ENCODE results near the gene VAPA.

VAPA gene

DNA sequence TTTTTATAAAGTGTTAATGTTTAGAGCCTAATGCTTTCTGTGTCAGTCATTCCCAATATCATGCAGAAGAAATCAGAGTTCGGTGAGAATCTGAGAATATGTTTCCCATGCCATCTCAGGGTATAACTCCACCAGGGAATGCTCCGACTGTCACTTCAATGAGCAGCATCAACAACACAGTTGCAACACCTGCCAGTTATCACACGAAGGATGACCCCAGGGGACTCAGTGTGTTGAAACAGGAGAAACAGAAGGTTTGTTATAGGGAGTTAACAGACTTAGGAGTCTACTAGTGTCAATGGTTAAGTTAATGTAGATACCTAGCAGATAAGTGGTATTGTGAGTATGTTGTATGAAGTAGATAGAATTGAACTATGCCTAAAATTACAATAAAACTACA lies 31.0 kb downstream of the VAPA start:
- peak; percentile 41 for DNase-seq

GRCh38 chr18:9946831-9947230 lies 33.0 kb downstream of the VAPA start:
- no peak for DNase-seq

- DNase-seq = no peak
These were observed 33.4 kb downstream of the VAPA start for GRCh38 chr18:9947248-9947647.

DNA sequence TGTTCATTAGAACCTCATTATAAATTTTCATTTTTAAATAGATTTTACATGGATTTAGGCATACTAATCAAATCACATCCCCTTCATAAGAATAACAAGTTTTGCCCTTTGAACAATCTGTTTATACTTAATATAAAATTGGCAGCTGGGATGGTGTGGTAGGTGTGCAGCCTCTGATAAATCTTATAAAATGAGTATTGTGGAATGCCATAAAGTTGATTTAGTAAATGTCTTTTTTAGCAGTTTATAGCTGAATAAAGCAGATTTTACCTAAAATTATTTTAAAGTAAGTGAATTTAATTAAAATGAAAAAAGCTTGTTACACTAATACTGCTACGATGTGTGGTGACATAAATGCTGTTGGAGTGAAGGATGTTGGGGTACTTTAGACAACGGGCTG lies 35.5 kb downstream of the VAPA start:
- no peak for DNase-seq

DNA sequence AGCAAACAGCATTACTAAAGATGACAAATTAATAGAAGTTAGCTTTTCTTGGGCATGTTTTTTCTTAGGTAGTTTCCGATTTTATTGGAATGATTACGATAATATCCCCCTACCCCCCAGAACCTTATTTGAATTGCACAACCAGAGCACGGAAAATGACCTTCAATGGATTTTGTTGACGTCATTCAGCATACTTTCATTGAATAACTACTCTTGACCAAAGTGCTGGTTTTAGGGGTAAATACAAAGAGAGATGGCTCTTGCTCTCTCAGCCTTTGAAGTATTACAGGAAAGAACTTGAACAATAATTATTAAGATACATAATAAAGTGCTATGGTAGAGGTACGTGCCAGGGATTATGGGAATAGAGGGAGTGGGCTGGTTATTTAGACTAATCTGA lies 36.0 kb downstream of the VAPA start:
- no peak for DNase-seq

GRCh38 chr18:9950289-9951016 lies 36.6 kb downstream of the VAPA start:
- DNase-seq = no peak

DNA sequence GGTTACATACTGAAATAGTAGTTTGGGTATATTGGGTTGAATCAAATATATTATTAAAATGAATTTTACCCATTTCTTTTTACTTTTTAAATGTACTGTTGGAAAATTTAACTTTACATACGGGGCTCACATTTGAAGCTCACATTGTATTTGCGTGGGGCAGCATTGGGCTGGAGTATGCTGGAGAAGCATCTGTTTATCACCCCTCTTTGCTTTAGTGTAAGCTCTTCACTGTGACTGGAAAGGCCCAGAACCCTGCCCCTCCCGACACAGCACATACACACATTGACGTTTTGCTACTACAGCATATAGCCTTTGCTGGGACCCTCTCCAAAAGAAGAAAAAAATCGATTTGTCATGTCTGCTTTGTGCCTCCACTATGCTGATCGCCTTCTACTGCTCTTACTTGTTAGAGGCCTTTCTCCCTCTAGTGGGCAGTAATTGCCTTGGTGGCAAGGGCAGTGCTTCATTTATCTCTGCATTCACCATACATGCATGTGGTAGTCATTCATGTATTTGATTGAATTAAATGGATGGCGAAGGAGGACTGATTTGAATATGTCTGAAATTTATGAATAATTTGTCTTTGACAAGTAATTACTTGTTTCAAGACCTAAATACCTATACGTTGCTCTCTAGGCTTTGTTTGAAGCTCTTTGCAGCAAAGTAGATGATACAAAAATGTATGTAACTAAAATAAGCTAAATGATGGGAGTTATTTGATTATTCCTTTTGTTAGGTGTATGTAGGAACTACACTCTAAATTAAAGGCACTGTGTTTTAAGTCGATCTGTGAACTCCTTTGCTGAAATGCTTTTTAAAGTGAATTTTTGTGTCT lies 37.4 kb downstream of the VAPA start:
- peak; percentile 61 for DNase-seq

- no peak for DNase-seq
These were observed 39.0 kb downstream of the VAPA start for GRCh38 chr18:9952633-9953416.

DNA sequence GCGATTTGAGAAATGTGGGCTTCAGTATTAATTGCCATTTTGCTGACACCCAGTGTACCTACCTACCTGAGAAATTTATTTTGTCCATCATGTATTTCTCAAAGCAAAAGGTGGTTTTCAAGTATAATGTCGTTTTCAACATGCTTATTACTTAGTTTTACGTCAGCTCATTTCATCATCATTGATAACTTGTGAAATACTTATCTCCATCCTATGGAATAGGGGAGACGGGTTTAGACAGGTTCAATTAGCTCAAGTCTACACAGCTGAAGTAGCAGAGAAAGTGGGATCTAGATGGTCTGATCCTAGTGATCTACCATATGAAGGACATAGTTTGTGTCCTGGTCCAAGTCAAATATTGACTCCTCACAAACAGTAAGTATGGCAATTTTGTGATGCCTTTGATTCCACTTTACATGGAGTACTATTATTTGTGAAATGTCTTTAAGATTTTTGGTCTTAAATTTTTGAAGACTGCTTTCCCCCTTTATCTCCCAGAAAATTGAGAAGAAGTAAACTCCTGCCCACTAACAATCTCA lies 45.1 kb downstream of the VAPA start:
- DNase-seq = no peak

DNA sequence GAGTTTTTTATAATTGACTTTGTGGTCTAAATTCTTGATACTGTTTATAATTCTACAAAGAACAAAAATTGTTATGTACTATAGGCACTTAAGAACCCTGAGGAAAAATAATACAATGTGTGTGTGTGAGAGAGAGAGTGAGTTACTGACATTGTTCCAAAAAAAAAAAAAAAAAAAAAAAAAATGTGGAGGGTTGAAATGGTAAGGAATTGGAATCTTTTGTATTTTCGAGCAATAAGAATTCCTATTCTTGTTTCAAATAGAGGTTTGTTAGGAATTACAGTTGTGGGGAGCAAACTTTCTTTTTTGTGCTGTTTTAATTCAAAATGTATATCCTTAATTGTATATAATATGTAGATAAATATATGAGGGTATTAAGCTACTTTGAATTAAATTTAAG lies 45.7 kb downstream of the VAPA start:
- DNase-seq = no peak

DNA sequence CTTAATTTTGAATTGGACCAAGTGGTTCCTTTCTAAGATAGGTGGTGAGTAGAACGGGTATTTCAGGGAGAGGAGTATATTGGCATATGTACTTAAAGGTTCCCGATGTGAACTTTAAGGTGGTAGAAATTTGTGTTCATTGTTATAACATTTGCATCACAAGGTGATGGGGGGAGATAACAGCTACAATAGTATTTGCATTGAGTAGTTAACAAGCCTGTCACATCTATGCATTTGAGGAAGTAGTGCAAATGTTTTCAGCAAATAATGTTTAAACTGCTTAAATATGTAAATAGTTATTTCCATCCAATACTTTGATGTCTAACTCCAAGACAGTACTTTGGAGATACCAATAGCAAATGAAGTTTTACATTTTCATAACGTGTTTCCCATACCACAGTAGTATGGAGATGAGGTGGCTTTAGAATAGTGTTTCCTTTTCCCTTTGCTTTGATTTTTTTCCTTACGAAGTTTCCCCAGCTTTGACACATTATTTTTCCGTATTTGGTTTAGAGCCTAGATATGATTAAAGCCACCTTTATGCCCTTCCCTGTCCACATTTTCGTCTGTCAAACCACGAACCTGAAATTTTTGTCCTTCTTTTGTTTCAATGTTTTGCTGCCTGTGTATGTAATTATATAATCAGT lies 46.6 kb downstream of the VAPA start:
- DNase-seq = no peak

DNA sequence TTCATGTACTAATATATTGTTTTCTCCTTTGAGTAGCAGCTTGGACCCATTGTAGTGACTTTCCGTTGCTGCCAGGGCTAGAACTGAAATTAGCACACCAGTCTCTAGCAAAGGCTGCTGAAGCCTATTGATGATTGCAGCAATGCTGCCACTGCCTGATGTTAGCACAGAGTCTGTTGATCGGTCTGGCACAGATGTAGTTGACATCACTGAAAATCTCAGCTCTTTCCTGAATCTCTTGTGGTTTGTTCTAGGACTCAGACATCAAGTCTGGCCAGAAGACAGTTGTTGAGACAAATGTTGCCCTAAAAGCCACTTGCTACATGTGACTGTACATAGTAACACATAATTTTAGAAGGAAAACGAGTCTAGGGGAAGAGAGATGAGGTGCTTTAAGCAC lies 47.2 kb downstream of the VAPA start:
- no peak for DNase-seq

GRCh38 chr18:9965711-9966624 lies 52.2 kb downstream of the VAPA start:
- no peak for DNase-seq

DNA sequence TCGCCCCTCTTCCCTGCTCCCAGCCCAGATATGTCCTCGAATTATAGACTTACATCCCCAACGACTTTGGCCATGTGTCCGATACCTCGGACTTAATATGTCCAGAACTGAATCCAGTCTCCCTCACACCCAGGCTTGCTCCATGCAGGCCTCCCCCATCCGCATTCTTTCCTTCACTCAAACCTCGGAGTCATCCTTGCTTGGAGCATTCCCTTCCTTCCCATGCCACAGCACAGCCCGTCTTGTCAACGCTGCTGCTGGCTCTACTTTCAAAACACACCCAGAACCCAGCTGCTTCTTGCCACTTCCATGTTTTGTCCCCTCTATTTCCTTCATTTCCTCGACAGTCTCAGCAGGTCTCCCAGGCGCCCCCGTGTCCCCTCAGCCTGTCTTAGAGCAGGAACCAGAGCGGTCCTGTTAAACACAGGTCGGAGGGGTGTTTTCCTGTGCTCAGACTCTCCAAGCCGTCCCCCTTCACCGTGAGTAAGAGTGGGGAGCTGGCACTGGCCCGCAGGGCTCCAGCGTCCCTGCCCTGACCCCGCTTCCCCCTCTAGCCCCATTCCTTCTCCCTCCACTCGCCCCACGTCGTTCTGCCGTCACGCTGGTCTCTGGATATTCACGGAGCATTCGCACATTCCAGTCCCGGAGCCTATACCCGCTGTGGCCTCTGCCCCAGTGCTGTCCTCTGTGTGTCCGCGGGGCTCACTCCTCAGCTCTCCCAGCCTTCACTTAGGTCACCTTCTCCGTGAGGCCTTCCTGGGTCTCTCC lies 54.4 kb downstream of the VAPA start:
- no peak for DNase-seq

DNA sequence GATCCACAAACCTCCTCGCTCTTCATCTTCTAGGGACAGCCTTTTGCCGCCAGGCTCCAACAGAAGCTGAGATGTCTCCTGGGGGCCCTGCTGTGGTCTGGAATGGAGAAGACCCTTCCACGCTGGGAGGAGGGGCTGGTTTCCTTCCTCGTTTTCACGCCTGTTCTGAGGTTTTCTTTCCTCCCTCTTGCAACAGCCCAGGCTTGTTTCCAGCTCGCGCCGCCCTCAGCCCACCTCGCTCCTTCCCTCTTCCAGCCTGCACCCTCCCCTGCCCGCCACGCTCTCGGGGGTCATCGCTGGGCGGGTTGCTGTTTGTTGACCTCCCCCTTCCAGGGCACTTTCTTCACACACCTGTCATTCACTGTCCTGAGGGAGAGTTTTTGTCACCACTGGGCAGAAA lies 55.4 kb downstream of the VAPA start:
- no peak for DNase-seq

DNA sequence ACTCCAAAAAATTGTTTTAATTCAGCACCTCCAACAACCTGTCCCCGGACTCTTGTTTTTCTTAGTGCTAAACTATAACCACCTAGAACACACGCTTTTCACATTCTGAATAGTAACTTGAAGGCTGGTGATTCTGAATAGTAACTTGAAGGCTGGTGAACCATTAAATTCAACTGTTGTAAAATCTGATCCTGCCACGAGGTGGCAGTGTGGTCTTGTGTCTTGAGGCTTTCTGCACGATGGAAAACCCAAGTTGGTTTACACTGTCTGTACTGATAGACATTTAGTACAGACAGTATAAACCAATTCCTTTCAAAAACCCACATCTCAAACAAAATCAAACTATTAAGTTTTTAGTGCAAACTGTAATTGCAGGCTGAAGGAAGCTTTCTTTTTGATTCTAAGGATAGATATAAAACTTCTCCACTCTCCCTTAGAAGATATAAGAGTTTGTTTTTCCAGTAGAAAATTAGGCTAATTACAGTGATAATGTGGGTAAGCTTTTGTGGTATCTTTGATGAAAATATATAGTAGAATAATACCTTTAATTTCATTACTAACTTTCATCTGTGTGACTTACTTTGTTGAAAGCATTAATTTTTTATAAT lies 57.6 kb downstream of the VAPA start:
- DNase-seq = peak; percentile 88

DNA sequence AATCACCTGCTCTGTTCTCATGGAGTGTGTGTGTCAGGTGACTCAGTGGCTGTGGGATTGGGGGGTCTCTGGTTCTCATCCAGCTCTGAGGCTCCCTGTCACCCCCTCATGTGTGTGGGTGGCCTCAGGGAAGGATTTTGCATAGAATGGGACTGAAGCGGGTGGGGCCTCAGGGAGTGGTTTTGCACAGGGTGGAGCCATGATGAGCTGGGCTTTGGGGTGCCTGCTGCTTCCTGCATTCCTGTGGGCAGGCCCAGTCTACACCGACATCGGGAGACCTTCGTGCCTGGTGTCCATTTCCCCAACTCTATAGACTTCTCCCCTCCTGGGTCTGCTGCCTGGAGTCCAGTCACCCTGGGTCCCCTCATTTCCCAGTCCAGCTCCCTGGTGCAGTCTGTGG lies 59.7 kb downstream of the VAPA start:
- no peak for DNase-seq

DNA sequence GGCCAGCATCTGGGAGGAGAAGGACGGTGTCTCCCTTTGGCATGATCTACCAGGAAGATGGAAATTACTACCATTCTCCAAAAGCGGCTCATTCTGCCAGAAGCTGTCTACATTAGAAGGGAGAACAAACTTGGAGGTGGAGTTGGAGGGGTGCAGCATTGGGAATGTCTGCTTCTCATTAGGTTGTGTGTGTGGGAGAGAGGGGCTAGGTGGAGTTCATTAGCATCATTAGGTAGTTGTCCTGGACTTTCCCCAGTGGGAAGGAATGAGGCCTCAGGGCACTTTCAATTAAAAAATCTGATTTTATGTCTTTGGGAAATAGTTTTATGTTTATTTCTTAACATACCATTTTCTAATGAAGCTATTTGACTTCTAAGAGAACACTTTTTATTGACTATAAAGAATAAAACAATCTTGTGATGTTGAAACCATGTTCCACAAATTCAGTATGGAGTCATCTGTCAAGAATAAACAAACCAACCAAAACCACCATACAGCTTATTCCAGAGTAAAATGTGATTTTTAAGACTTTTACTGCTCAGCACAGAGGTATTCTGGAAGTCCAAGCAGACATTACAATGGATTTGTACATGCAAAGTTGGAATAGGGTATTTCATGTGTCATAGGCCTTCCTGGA lies 60.6 kb downstream of the VAPA start:
- no peak for DNase-seq

DNA sequence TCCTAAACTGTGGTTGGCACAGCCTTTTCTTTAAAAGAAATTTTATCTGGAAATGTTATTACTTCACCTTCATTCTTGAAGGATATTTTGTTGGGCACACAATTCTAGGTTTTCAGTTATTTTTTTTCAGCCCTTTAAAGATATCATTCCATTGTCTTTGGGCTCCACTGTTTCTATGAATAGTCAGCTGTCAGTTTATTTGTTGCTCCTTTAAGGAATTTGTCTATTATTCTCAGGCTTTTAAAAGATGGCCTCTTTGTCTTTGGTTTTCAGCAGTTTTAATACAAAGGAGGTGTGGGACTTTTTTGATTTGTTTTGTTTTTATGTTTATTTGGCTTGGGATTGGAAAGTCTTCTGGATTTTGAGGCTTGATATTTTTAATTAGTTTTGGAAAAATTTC lies 61.8 kb downstream of the VAPA start:
- DNase-seq = no peak

DNA sequence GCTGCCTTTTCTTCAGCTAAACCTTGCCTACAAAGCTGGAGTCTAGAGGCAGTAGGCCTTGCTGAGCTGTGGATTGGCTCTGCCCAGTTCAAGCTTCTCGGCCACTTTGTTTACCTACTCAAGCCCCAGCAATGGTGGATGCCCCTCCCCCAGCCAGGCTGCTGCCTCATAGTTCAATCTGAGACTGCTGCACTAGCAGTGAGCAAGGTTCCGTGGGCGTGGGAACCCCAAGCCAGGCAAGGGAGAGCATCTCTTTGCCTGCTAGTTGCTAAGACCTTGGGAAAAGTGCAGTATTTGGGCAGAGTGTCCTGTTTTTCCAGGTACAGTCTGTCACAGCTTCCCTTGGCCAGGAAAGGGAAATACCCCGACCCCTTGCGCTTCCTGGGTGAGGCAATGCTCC lies 68.9 kb downstream of the VAPA start:
- DNase-seq = no peak

All from NCI-H146 (cell line).